NCI-H2171 treated with DMSO at 0.1 percent for 48 hours (cell line): Measurements from ENCODE around the gene SRD5A3.
"Not testable (repeated sequence)": the region's sequence is repeated elsewhere in the genome, so short reads cannot be mapped to it uniquely, and the experiment has no call there.

ENCODE experiments used
- DNase-seq: peaks from one replicate; lab custom pipeline; 2025; lab: John Stamatoyannopoulos, UW

The SRD5A3 gene

DNA sequence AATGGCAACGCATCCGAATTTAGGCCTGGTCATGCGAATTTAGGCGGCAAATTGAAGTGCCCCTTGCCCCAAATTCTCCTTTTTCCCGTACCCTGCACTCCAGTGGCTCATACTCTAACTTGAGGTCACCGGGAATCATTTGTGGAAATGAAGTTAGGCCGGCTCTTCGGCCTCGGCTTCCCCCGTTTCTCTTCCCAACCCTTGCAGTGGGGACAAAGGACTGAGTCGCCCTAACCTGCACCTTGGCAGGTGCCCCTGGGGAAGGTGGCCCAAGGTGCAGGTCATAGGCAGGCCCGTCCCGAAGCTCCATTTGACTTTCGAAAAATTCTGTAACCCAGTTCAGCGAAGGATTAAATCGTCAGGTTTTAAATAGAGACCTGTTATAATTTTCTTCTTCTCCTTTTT lies 811 bp downstream of the SRD5A3 start:
- no peak for DNase-seq

DNA sequence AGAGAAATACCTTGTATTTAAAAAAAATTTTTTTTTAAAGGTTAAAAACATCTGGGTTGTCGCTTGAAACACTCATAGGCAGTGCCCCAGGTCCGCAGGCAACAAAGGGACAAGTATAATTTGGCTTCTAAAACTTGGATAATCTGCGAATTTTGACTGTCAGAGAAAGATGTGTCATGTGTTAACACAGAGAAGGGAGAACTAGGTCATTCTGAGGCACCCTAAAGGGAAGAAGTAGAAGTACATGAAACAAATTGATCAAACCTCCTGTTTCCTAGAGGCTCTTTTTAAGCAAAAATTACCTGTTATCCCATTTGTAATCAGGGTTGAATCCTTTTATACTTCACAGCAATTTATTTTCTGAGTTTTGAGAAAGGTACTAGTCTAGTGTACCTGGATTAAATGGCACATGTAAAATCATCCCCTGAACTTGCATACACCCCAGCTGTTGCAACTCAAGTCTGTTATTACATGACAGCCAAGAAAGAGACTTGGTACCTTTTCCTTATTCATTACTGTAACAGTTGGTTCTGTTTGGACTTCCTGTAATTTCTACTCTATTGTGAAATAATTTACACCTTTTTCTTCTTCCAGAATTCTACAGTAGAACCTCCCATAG lies 1.7 kb downstream of the SRD5A3 start:
- DNase-seq: no peak

DNA sequence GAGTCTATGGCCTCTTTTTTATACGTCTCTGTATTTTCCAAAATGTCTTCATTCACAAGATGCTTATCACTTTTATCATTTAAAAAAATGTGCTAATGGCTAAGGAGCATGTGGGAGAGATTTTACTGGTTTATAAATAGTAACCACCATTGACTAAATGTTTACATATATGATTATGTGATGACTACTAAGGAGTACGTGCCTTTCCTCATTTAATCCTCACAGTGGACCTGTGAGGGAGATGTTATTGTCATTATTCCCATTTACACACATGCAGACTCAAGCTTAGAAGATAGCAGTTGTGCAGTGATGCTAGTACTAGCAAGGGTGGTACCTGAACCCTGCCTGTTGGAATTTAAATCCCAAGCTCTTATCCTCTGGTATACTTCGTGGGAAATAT lies 2.4 kb downstream of the SRD5A3 start:
- no peak for DNase-seq

GRCh38 chr4:55350870-55351269 lies 4.8 kb downstream of the SRD5A3 start:
- not testable (repeated sequence) for DNase-seq

DNA sequence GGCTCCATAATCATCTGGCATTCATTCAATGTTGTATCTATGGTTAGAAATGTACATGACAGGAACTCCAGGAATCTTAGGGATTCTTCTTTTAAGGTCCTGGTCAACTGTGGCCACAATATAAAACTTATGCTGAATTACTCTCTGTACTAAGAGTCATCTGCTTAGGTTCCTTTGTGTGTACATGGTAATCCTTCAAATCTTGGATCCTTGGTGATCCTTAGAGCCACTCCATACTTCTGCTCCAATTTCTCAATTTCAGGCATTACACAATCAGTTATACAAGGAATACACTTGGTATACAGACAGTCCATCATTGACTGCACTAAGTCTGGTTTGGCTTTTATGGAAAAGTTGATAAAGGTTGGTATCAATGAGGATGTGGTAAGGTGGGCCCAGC lies 5.8 kb downstream of the SRD5A3 start:
- DNase-seq: no peak

- DNase-seq: no peak
Observed at GRCh38 chr4:55352726-55353125, 6.7 kb downstream of the SRD5A3 start.

DNA sequence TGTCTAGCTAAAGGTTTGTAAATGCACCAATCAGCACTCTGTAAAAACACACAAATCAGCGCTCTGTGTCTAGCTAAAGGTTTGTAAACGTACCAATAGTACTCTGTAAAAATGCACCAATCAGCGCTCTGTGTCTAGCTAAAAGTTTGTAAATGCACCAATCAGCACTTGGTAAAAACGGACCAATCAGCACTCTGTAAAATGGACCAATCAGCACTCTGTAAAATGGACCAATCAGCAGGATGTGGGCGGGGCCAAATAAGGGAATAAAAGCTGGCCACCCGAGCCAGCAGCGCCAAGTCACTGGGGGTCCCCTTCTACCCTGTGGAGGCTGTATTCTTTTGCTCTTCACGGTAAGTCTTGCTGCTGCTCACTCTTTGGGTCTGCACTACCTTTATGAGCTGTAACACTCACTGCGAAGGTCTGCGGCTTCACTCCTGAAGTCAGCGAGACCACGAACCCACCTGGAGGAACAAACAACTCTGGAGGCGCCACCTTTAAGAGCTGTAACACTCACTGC lies 7.2 kb downstream of the SRD5A3 start:
- not testable (repeated sequence) for DNase-seq

GRCh38 chr4:55354648-55355047 lies 8.6 kb downstream of the SRD5A3 start:
- DNase-seq: no peak

- peak; percentile 25 for DNase-seq
Observed at GRCh38 chr4:55355555-55355954, 9.5 kb downstream of the SRD5A3 start.

GRCh38 chr4:55356991-55357461 lies 11.0 kb downstream of the SRD5A3 start:
- no peak for DNase-seq

GRCh38 chr4:55358246-55358645 lies 12.2 kb downstream of the SRD5A3 start:
- no peak for DNase-seq

DNA sequence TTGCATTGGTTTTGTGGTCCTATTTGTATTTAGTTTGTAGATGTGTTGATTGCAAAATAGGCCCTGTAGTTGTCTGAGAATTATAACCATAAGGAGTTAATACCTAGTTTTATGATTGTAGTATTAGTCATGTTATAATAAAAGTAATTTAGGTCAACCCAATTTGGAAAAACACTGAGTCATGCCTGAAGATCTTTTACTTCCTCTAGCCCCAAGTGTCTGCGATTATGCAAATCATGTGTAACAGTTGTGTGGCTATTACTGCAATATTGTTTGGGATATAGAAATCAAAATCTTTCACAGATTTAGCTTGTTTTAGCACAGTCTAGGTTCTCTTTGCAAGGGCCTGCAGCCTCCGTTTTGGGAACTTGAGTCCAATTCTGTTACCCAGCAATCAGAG lies 12.6 kb downstream of the SRD5A3 start:
- no peak for DNase-seq

GRCh38 chr4:55359397-55359916 lies 13.4 kb downstream of the SRD5A3 start:
- no peak for DNase-seq

- not testable (repeated sequence) for DNase-seq
Observed at GRCh38 chr4:55362938-55363337, 16.9 kb downstream of the SRD5A3 start.

DNA sequence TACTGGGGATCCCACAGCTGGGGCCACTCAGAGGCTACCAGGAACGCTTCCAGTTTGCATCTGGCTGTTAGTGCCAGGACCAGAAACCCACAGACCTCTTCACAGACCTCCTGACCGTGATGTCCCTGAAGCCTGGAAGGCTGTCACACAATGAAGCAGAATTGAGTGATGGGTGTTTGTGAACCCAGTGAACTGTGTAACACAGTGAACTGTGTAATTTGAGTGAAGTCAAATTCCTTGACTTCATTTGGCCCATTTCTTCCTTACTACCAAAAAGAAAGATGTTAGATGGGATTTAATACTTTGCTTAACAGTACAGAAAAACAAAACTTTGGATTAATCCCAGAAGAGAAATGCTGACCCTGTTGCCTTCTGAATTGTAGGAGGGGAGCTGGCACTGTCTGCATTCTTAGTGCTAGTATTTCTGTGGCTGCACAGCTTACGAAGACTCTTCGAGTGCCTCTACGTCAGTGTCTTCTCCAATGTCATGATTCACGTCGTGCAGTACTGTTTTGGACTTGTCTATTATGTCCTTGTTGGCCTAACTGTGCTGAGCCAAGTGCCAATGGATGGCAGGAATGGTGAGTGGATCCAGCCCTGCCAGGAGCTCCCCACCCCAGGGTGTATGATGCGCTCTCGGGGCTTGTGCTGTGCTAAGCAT lies 17.8 kb downstream of the SRD5A3 start:
- DNase-seq: no peak

- no peak for DNase-seq
Observed at GRCh38 chr4:55364691-55365344, 18.8 kb downstream of the SRD5A3 start.

DNA sequence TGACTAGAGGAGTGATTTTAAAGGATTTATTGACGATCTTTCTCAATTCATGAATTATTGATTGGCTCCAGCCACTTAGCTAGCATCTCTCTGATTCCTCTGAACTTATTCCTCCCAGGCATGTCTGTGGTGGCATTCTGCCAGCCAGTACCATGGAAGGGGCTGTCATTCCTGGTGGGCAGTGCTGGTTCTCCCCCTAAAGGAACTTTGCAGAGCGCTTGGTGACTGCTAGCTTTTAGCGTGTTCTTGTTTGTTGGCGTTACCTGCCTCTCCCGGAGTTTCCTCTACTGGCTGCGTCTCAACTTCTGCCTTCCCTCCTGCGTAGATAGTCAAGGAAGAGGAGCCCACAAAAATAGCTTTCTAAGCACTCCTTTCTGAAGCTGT lies 19.3 kb downstream of the SRD5A3 start:
- DNase-seq: no peak

GRCh38 chr4:55366621-55367020 lies 20.6 kb downstream of the SRD5A3 start:
- DNase-seq: no peak

DNA sequence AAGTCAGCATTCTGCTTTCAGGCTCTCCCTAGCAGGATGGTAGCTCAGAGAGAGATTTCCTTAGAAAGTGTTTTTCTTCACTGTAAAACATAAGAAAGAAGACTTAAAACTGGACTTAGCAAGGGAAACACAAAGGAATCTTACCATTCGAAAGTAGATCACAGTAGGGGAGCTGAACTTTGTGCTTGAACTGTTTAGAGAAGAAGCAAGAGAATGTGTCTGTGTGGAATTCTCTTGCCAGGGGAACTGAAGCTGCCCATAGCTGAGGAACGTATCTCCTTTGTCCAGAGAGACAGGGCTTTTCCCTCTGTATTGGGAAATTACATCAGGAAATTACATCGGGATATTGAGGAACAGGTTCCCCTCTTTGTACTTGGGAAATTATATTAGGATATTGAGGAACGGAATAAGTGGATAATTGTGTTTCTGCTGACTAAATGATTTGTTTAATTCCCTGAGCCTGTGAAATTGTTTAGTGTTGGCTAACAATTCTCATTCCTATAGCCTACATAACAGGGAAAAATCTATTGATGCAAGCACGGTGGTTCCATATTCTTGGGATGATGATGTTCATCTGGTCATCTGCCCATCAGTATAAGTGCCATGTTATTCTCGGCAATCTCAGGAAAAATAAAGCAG lies 21.2 kb downstream of the SRD5A3 start:
- DNase-seq: no peak

DNA sequence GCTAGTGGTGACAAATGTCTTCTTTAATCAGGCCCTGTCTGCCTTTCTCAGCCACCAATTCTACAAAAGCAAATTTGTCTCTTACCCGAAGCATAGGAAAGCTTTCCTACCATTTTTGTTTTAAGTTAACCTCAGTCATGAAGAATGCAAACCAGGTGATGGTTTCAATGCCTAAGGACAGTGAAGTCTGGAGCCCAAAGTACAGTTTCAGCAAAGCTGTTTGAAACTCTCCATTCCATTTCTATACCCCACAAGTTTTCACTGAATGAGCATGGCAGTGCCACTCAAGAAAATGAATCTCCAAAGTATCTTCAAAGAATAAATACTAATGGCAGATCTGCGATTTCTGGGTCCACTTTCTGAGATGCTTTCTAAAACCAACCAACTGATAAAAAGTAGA lies 23.9 kb downstream of the SRD5A3 start:
- no peak for DNase-seq

- no peak for DNase-seq
Observed at GRCh38 chr4:55372259-55372658, 26.2 kb downstream of the SRD5A3 start.

DNA sequence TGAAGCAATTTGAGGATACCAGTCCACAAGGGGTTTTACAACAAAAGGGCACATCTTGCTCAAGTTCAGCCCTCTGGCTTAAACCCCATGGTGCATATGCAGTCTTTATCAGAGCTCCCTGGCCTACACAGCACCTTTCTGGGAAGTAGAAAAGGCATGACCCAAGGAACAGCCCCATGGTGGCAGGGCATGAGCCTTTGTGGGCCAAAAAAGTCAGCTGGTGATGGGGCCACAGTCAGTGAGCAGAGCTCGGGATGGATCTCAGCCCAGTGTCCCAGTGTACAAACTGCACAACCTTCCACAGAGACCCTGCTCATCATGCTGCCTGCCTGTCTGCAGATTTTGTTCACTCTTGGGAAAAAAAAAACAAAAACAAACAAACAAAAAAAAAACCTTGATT lies 27.4 kb downstream of the SRD5A3 start:
- no peak for DNase-seq
